ENCODE measurements around the gene GRM3.

The GRM3 gene

DNA sequence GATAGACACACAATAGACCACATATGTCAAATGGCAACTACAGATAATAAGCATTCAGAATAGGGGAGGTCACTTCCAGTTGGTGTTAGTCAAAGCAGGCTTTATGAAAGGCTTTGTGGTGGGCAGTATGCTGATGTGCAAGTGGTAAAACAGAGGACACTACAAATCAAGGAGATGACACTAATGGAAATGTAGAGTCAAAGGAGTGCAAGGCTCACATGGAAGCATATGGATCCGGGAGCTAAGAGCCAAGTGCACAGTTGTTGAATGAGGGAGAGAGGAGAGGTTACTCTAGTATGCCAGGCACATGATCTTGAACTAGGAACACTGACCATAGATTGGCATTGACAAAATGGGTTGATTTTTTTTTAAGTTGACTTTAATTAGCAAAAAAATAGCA, 62.7 kb downstream of the GRM3 start:
- DNase-seq (ENCODE audit: low spot score) = no peak

DNA sequence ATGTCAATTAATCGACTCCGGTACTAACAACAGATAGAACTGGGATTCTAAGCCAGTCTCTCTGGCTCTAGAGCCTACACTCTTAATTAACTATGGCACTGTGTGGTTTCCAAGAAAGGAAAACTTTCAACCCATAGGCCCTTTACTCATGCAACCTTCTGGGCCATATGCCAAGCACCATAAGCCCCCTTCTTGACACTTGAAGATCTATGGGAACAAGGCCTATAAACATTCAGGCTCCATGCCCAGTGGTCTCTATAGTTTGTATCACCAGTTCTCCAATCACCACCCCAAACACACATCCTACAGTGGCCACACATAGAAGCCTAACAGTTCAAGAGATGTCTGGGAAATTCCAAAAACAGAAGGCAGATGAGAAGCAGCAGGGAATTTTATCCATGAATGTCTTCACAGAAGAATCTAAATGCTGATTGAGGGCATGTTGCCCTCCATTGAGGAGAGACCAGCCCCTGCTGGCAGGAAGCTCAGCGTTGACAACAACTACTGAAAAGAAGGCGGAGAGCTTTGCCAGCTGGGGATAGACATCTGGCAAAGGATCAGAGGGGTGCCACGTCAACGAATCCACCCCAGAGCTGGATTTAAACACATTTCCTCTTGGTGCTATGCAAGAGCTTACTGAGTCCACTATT, 64.4 kb downstream of the GRM3 start:
- no peak for DNase-seq (ENCODE audit: low spot score)

DNA sequence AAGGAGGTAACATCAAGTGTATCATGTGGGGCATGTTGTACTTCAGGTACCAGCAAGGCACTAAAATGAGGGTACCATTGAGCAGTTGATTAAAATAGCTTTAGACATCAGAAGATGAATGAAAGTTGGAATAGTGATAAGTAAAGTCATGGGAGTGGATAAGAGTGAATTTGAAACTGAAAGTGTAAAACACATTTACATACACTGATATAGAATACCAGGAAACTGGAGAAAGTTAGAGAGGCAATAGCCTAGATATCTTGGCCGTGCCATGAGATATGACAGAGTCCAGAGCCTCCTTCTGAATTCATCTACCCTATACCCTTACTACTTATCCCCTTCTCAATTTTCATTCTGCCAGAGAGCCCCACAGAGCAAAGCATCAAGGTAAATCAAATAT, 76.6 kb downstream of the GRM3 start:
- no peak for DNase-seq (ENCODE audit: low spot score)

DNA sequence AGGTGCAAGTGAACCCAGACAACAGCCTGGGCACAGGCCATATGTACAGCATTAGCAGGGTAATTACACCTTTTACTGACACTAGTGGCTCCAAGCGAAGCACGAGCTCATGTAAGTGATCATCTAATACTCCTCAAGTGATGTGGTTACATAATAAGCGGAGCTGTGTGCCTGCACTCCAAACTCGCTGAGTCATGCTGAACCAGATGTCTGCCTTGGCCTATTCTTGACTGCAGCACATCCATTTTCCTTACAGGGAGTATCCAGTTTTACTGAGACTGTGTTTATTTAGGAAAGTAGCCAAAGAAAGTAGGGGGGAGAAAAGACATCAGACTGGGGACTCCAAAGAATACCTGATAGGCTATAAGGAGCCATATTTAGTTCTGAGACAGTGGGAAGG, 90.1 kb downstream of the GRM3 start:
- no peak for DNase-seq (ENCODE audit: low spot score)

DNA sequence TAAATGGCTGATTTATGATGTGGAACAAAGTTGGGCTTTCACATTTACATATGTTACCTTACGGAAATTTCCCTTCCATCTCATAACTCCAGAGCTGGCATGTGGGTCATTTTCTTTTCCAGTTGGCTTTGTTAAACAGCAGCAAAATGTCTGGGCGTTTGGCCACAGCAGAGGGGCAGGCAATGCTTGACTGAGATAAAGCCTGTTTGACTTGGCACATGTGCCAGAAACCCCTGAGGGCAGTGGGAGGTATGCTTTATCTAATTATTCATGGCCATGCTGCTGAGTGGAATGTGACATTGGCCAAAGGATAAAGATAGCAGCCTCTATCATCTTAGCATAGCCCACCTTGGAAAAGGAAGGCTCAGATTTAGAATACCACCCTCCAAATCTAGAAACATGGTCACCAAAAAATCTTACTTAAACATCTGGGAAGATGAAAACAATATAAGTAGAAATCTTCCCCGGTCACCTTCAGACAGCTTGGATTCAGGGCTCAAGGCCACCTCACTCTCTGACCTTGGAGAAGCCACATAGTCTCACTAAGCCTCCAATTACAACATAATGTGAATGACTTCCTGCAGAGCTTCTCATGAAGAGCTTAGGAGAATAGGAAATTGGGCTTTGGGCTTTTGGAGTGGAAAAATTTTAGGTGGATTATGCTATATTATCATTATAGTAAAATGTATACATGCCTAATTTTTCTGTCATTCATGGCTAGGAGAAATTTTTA, 101.5 kb downstream of the GRM3 start:
- DNase-seq (ENCODE audit: low spot score) = no peak

DNA sequence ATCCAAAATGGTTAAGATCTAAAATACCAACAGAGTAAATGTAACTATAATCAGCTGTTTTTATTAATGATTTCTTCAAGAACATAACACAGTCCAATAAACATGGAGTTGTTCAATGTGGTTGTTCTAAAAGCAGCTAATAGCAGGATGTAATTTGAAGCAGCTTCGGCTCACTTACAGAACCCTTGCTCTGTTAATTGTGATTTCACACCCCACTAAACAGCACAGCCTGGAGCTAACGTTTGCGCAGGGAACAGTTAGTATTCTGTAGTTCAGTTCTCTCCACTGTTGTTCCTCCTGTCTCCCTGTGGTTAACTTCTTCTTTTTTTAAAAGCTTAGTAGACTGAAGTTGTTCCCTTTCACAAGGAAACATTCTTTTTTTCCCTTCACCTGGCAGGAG, 104.0 kb downstream of the GRM3 start:
- DNase-seq (ENCODE audit: low spot score) = no peak

DNA sequence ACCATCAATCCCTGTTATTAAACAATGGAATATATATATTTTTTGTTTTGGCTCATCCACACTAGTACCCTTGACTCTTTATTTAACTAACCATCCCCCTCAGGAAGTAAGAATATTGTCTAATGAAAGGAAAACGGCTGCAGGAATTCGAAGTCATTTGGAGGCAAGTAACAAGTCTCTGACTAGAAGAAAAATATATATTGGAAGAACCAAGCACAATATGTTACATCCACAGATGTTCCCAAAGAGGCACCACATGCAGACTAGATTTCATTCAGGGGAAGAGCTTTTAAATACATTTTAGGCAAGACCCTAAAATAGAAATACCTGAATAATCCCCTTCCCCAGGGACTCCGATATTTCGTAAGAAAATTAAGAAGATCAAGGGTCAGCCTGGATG, 104.5 kb downstream of the GRM3 start:
- no peak for DNase-seq (ENCODE audit: low spot score)

DNA sequence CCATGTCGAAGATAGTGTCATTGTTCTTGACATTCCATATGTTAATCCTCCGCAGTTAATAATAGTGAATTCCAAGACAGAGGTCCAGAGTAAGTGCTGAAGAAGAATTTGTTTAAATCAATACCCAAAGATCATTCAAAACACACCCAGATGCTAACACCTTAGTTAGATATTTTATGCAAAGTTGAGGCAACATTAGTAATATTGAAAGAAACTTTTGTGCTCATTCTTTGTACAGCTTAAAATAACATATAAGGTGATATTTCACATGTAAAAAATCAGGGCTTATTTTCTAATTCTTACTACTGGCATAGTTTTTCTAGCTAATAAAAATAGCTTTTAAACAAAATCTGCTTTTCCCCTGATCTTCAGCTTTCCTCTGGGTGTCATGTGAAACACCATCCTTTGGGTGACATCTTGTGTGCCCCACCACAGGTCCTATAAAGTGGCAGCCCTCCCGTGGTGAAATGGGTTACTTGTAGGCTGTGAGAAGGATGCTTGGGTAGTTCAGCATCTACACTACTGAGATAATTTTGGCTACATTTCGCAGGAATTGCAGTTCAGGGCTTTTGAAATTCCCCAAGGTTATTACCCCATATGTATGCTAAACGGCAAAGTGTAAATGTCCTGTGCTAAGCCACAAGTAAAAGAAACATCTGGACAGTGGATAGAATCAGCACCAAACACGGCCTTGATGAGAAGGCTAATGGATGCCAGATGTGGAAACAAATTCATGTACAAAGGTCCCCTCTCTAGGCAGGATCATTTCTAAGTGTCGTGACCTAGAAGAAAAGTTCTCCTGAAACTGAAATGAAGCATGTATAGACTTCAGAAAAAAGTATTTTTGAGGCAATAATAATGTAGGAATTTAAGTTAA, 105.4 kb downstream of the GRM3 start:
- no peak for DNase-seq (ENCODE audit: low spot score)

DNA sequence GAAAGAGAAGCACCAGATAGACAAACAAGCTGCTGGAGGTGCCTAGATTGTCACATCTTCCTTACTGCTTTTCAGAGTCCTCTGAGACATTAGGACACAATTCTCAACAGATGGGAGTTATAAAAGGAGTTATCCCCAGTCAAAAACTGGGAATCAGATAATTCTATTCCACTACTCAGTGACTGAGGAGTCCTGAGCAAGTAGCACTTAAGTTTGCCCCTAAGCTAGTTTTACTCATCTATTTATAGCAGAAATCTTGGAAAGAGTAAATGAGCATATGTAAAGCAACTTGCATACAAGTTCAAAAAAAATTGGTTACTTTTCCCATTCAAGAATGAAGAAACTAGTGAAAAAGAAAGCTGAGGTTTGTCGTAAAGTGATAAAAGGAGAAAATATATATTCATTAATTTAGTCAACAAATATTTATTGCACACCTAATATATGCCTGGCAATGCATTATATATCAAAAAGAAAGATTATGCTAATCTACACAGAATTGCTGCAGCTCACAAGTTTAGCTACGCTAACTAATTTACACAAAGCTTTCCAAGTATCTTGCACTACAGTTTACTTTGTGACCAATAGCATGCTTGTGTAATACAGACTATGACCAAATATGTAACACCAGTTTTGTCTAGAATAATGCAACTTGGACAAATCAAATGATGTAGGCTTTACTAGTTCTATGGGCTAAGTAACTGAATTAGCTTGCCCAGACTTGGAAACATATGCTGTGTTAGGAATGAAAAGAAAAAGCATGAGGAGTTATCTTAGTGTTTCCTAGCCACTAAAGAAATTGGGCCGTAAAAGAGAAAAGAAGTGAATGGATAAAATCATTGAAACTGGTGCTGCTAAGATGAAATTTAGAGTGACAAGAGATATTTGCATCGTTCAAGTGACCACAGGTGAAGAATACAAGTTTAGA, 106.3 kb downstream of the GRM3 start:
- DNase-seq (ENCODE audit: low spot score) = no peak

DNA sequence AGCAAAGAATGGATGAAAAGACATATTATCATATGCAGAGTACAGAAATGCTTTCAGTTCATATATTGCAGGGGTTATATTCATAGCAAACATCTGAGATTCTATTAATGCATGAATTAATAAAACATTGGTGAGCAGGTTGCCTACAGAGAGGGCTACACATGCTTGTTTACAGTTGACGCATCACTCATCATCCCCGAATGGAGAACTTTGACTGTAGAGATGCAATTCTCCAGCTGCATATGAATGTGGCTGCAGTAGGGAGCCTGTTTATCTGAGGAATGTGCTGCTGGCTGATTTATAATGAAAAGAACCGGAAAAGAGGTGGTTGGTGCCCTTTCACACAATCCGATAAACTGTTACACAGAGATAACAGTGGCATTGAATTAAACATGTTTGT, 116.5 kb downstream of the GRM3 start:
- DNase-seq (ENCODE audit: low spot score) = no peak

DNA sequence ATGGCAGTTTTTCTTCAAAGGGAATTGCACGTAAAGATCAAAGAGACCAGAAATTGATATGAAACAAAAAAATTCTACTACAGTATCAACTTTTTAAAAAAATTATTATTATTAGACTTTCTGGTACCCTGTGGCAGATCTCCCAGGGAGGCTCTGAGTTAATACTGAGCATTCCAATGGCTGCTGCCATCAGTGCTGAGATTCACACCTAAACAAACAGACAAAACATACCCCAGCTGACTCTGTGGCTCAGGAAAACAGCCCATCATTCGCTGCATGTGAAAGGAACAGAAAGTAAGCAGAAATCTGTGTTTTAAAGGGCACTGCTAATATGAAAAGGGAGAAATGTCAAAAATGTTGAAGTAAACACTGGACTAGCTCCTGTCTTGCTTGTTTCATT, 118.4 kb downstream of the GRM3 start:
- no peak for DNase-seq (ENCODE audit: low spot score)

DNA sequence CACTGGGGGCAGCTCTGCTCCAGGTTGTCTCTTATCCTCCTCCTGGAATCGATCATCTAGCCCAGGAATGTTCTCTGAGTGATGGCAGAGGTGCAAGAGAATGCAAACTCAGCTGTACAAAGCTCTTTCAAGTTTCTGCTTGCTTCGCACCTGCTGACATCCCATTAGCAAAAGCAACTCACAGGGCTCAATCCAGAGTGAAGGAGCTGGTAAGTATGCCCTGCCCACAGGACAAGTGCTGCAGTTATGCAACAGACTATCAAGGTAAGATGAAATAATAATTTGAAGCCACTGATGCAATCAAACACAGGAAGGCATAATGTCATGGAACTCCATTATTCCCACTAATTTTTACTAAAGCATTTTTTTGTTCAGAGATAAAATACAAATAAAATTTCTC, 122.2 kb downstream of the GRM3 start:
- DNase-seq (ENCODE audit: low spot score) = no peak

DNA sequence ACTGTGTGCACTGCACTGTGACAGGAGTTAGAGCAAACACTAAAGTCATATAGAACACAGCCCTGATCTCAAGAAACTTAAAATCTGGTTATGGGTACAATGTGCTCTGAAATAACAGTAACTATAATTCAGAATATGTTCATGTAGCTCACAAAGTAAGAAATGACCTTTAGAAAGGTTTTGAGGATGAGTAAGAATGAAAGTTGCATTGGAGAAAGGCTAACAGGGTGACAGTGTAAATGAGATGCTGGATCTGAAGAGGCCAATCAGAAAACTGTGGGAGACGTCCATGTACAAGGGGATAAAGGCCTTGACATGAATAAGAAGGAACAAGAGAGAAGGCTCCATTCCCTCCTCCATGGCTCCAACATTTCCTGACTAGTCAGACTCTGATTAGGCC, 124.7 kb downstream of the GRM3 start:
- no peak for DNase-seq (ENCODE audit: low spot score)

DNA sequence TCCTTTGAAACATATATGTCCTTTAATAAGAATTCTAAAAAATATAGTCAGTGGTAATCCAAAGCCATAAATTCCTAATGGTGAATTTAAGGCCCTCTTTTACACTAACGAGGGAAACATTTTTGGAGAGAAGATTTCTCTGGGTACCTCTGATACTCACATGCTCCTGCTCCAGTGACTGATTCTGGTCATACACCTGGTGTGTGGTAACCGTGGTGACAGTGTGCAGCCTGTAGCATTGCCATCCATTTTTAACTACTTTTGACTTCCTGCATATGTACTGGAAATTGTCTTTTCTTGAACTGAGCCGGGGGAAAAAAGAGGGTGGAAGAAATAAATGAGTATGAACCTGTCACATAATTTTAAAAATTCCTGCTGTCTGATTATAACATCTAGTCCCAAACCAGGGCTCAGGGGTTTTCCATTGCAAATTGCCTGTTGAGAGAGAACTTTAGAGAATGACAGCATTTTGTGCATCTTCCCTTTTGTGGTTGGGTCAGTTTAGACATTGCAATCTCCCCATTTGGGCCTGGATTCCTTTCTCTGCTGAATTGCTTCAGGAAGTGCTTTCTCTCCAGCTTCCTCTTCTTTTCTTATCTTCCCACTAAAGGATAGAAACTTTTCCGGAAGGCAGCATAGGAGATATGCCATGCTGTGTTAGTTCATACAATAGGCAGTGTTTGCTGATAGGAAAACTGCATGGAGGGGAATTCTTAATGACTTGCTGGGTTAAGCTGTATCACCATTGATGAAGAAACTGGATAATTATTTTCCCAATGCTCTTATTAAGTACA, 125.5 kb downstream of the GRM3 start:
- no peak for DNase-seq (ENCODE audit: low spot score)

DNA sequence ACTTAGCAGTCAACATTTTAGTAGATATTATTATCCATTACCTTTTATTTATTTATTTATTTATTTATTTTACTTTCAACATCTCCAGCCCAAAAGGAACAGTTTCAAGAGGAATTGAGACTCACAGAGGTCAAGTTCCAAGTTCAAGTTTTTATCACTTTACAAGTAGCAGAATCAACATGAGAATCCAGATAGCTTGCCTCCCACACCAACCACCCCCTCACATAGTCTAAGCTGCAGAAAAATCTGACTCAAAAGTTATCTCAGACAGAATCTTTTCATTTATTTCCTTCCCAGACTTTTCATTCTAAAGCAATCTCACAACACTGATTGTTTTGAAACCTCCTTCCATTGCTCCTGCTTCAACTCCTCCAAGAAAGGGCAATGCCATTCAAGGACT, 129.6 kb downstream of the GRM3 start:
- no peak for DNase-seq (ENCODE audit: low spot score)

DNA sequence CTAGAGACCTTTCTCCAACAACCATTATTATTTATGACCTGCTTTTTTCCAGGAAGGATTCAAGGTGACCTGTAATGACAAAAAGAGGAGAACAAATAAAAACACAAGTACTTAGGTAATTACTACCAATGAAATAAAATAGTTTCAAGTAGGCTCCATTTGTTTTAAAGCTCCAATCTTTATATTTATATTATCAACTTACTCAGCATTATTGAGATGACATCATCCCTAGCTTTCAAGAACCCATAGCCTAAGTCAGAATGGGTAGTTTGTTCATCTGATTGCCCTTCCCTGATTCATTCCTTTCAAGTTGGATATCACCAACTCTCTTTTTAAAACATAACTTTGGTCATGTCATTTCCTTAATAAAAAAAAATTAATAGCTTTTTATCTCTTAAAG, 131.5 kb downstream of the GRM3 start:
- DNase-seq (ENCODE audit: low spot score) = no peak

DNA sequence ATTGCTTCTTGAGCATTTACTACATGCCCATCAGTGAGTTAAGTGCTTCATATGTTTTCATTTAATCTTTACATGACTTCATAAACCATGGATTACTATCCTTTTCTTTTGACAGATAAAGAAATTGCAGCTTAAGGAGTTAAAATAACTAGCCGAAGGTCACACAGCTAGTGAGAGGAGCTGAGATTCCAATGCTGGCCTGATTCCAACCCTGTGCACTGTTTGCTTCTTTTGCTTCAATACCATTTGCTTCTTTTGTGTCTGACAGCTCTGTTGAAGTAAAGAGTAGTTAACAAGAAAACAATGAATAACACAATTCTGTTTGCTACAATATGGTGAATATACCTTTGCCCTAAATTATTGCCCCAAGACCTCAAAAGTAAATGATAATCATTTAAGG, 132.4 kb downstream of the GRM3 start:
- DNase-seq (ENCODE audit: low spot score) = no peak

DNA sequence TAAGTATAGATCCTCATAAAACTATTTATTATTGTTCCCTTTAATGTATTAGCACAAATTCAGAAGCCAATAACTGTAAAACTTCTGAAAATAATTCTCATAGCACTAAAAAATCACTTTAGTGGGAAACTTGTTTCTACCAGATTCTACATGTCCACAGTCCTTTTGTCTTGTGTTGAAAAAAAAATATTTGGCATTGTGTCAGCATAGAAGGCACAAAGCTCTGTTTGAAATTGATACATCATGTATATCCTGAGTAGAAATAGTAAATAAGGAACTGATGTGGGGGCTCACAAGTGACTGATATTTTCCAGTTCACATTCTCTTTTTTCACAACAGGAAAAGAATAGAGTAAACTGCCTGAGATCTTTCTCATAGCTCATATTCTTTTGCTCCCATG, 134.6 kb downstream of the GRM3 start:
- DNase-seq (ENCODE audit: low spot score) = no peak

DNA sequence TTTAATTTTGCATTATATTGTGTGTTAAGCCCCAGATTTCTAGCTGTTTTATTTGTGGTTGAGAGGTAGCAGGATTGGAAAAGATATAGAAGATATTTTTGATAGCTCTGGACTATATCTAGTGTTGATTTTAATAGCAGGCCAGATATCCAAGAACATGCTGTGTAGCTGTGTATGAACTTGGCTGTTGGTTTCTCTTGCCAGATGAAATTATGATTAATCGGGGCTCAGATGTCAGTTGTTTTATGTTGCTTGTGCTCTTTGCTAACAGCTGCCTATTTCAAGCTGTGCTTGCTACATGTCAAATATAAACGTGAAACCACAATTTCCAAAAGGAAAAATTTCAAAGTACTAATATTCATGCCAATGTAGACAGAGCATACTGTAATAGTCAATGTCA, 141.1 kb downstream of the GRM3 start:
- DNase-seq (ENCODE audit: low spot score) = no peak

DNA sequence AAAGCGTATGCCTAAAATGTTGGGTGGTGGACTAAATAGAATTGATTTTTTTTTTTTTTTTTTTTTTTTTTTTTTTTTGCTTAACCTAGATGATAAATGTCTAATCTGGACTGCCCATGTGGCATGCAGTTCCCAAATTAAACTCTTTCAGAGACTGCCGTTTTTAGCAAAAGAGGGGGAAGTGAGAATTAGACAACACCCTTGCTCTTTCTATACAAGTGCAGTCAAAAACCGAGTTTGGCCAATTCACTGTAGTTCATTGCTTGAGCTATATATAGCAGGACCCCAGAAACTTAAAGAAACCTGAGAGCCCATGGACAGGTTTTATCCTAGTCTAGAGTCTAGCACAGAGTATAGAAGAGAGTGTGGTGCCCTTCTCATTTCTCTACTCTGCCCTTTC, 141.9 kb downstream of the GRM3 start:
- DNase-seq (ENCODE audit: low spot score) = no peak

DNA sequence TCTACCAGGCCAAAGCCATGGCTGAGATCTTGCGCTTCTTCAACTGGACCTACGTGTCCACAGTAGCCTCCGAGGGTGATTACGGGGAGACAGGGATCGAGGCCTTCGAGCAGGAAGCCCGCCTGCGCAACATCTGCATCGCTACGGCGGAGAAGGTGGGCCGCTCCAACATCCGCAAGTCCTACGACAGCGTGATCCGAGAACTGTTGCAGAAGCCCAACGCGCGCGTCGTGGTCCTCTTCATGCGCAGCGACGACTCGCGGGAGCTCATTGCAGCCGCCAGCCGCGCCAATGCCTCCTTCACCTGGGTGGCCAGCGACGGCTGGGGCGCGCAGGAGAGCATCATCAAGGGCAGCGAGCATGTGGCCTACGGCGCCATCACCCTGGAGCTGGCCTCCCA, 142.7 kb downstream of the GRM3 start:
- no peak for DNase-seq (ENCODE audit: low spot score)

All from LoVo (cell line).